Transverse colon (tissue), 3 donors: ENCODE measurements around the gene PNPLA1.

ENCODE experiments used
- EP300 ChIP-seq: sonication (generic); formaldehyde crosslinking; IDR thresholded peaks from one replicate; pipeline ENCODE4 v1.6.1; 2017; ENCODE audit warnings: antibody characterized with exemption, low read depth
- POLR2AphosphoS5 ChIP-seq, 3 donors: sonication (generic); formaldehyde crosslinking; IDR thresholded peaks; one replicate each; pipeline ENCODE4 v1.6.1; 2016; ENCODE audit warnings: antibody characterized with exemption in 3 of 3

- TF ChIP-seq POLR2AphosphoS5 (IDR thresholded peaks at IDR 0.05) (no peak), EP300 (no peak)
Observed at GRCh38 chr6:36242161-36242560, 27.7 kb upstream of the PNPLA1 start.
